HepG2 (cell line): Measurements from ENCODE around the gene ARHGEF4. TPM values are rescaled to one million over a fixed set of nuclear protein-coding genes. Genes with fewer than 3 reads are reported as not detected.

ENCODE experiments used
- ATAC-seq: fragments of 200-7000 bp; cut with Tn5 transposase; 3 replicates; pipeline ENCODE4 v1.9.1; 2020; ENCODE audit warnings: mild to moderate bottlenecking, moderate library complexity
- BruUV-seq: library from RNA; stranded (reverse); fragments of 400-500 nt; replicated peaks from 2 replicates; lab custom pipeline; 2021; lab: Mats Ljungman, UMichigan
- CTCF ChIA-PET: fragments of 300-600 bp; formaldehyde crosslinking; extraction: SDS; loops from one replicate; lab custom pipeline; 2021; ENCODE audit warnings: low total read pairs, inconsistent platforms, low intra/inter-chr PET ratio; lab: Yijun Ruan, JAX
- POLR2A ChIA-PET: fragments of 350-600 bp; sonication (Branson Sonifier 250); formaldehyde crosslinking; loops from one replicate; lab custom pipeline; 2020; ENCODE audit warnings: antibody characterized with exemption, inconsistent platforms; lab: Yijun Ruan, JAX
- DNase-seq: peaks from one replicate; pipeline ENCODE4 v3.0.0-alpha.2; 2015; ENCODE audit warnings: low spot score
- FAIRE-seq: peaks from 3 replicates; lab custom pipeline; 2011; peaks lifted over from hg19 to GRCh38; lab: Jason Lieb, UNC
- H2AFZ ChIP-seq: one replicate; pipeline ENCODE4 v1.6.1; 2011; ENCODE audit warnings: low read length, inconsistent platforms
- H3K27ac ChIP-seq: fragments of 300-600 bp; 3 replicates; pipeline ENCODE4 v1.8.0; 2011; ENCODE audit warnings: mixed run types, mild to moderate bottlenecking, mixed read lengths, low read length, inconsistent platforms; ENCODE audit not compliant: insufficient read depth; ENCODE audit errors: extremely low read length
- H3K27me3 ChIP-seq, 2 experiments: fragments of 200-600 bp in 1 of 2; 2 replicates in 1 of 2; 3 replicates in 1 of 2; pipeline versions ENCODE4 v1.6.0 to v1.8.0; 2011; ENCODE audit warnings: low read length in 2 of 2, mild to moderate bottlenecking in 2 of 2, moderate library complexity in 2 of 2, inconsistent platforms in 1 of 2; ENCODE audit not compliant: insufficient read depth in 2 of 2, control insufficient read depth in 1 of 2
- H3K36me3 ChIP-seq, 2 experiments: fragments of 200-600 bp in 1 of 2; replicated peaks in 1 of 2; 2 replicates in 1 of 2; 3 replicates in 1 of 2; pipeline versions ENCODE4 v1.5.1 to v1.8.0; 2011; ENCODE audit warnings: low read length in 2 of 2, inconsistent platforms in 1 of 2; ENCODE audit not compliant: insufficient read depth in 2 of 2, control insufficient read depth in 1 of 2
- H3K4me1 ChIP-seq: 2 replicates; pipeline ENCODE4 v1.5.1; 2012; ENCODE audit warnings: low read length, inconsistent platforms; ENCODE audit not compliant: insufficient read depth
- H3K4me2 ChIP-seq: 2 replicates; pipeline ENCODE4 v1.6.0; 2011; ENCODE audit warnings: low read depth, low read length, inconsistent platforms
- H3K4me3 ChIP-seq, 3 experiments: fragments of 200-600 bp in 1 of 3; sonication (generic), shearing (Covaris generic) in 1 of 3; replicated peaks in 1 of 3; 2 replicates each; pipeline ENCODE4 v1.5.1; 2011 to 2016; ENCODE audit warnings: low read length in 3 of 3, inconsistent platforms in 2 of 3, low read depth in 2 of 3, mild to moderate bottlenecking in 2 of 3, control low read depth in 1 of 3, mixed read lengths in 1 of 3; ENCODE audit not compliant: insufficient read depth in 1 of 3
- H3K79me2 ChIP-seq: one replicate; pipeline ENCODE4 v1.6.1; 2011; ENCODE audit warnings: low read length, inconsistent platforms; ENCODE audit not compliant: insufficient read depth
- H3K9ac ChIP-seq: 2 replicates; pipeline ENCODE4 v1.6.0; 2011; ENCODE audit warnings: mild to moderate bottlenecking, low read depth, low read length, inconsistent platforms; ENCODE audit not compliant: insufficient read depth
- H3K9me3 ChIP-seq: 2 replicates; pipeline ENCODE4 v1.5.1; 2012; ENCODE audit warnings: mild to moderate bottlenecking, low read length
- H4K20me1 ChIP-seq: 2 replicates; pipeline ENCODE4 v1.6.0; 2011; ENCODE audit warnings: inconsistent platforms, mild to moderate bottlenecking, low read length, moderate library complexity; ENCODE audit not compliant: insufficient read depth
- whole genome bisulfite sequencing: methylation state at CpG from one replicate; pipeline ENCODE4 v1.1.6; 2017; ENCODE audit warnings: low lambda C conversion rate; 5-methylcytosine and 5-hydroxymethylcytosine counted together
- in situ Hi-C: cut with HindIII; loops from 2 replicates; pipeline ENCODE4 v1.10.0; 2017; ENCODE audit warnings: low pct_unique_long_range_greater_than_20kb; ENCODE audit not compliant: extremely low pct_ligation_motif_present
- intact Hi-C: fragments of 100-400 bp; cut with micrococcal nuclease; formaldehyde crosslinking; loops from one replicate; pipeline ENCODE4 v1.10.0; 2022; ENCODE audit not compliant: unreplicated experiment
- polyA plus RNA-seq, 8 experiments: library from polyadenylated mRNA; depleted of rRNA in 3 of 8; stranded (reverse) in 7 of 8; unstranded in 1 of 8; fragments of >200 nt; fragmentation: Illumina TruSeq in 4 of 8; extraction: Trizol in 4 of 8; gene quantifications; 2 replicates each; pipeline versions ENCODE4 v1.2.1 to v1.2.3, GENCODE V29; 2011 to 2016; ENCODE audit warnings: low read depth in 4 of 8, missing spikeins in 1 of 8, mixed read lengths in 1 of 8; ENCODE audit not compliant: insufficient read depth in 1 of 8
- total RNA-seq, 5 experiments: library from RNA; depleted of rRNA; stranded (reverse); fragments of >200 nt; fragmentation: Illumina TruSeq; extraction: Trizol; gene quantifications; 2 replicates each; pipeline ENCODE4 v1.2.3, GENCODE V29; 2016; ENCODE audit warnings: low read depth in 1 of 5
- TF ChIP-seq, protein P1 (sequence below): sonication (generic); formaldehyde crosslinking; IDR thresholded peaks from 2 replicates; pipeline ENCODE4 v1.5.0; 2020; ENCODE audit warnings: mild to moderate bottlenecking, missing genetic modification reagents, moderate library complexity
- TF ChIP-seq, protein P2 (sequence below): sonication (generic); formaldehyde crosslinking; IDR thresholded peaks from 2 replicates; pipeline ENCODE4 v1.5.0; 2020; ENCODE audit warnings: missing genetic modification reagents, mild to moderate bottlenecking, borderline replicate concordance
- TF ChIP-seq, protein P3 (sequence below): sonication (generic); formaldehyde crosslinking; IDR thresholded peaks from 2 replicates; pipeline ENCODE4 v1.5.1; 2020; ENCODE audit warnings: missing genetic modification reagents, mild to moderate bottlenecking, borderline replicate concordance

ARHGEF4 gene
- total and polyA plus RNA-seq, 2 of the 13 experiments (the other 11 are each of a cell fraction or from before 2014, with no cell fraction given): 0.11 to 0.13 TPM

- CTCF ChIA-PET: no interaction called here
- 33% methylated on average over 3 of the region's 8 CpGs for WGBS
- H3K4me1 ChIP-seq: 0 out of 2 replicates have a peak, but pooled peaks cover 5% of the 10 kb centered on the region
- POLR2A ChIA-PET: no interaction called here
- TF ChIP-seq, protein P1, sequence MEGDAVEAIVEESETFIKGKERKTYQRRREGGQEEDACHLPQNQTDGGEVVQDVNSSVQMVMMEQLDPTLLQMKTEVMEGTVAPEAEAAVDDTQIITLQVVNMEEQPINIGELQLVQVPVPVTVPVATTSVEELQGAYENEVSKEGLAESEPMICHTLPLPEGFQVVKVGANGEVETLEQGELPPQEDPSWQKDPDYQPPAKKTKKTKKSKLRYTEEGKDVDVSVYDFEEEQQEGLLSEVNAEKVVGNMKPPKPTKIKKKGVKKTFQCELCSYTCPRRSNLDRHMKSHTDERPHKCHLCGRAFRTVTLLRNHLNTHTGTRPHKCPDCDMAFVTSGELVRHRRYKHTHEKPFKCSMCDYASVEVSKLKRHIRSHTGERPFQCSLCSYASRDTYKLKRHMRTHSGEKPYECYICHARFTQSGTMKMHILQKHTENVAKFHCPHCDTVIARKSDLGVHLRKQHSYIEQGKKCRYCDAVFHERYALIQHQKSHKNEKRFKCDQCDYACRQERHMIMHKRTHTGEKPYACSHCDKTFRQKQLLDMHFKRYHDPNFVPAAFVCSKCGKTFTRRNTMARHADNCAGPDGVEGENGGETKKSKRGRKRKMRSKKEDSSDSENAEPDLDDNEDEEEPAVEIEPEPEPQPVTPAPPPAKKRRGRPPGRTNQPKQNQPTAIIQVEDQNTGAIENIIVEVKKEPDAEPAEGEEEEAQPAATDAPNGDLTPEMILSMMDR (CRISPR knock-in tag): 0 out of 2 replicates have a peak, but pooled peaks have one; percentile 4
- TF ChIP-seq, protein P2, sequence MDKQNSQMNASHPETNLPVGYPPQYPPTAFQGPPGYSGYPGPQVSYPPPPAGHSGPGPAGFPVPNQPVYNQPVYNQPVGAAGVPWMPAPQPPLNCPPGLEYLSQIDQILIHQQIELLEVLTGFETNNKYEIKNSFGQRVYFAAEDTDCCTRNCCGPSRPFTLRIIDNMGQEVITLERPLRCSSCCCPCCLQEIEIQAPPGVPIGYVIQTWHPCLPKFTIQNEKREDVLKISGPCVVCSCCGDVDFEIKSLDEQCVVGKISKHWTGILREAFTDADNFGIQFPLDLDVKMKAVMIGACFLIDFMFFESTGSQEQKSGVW (CRISPR knock-in tag): no peak
- DNase-seq (no peak), ATAC-seq (peak; percentile 9; the same call in 2 of the 3 replicates), FAIRE-seq (no peak)
- peaks cover 10 to 54% of the 10 kb centered on the region in 2 experiments; a peak in 4 of 5 replicates for H3K27me3 ChIP-seq
- no peaks in the 10 kb centered on the region for H3K79me2 ChIP-seq
- no peak overlapping the region for H3K9ac ChIP-seq
- no TSS peak for BruUV-seq
- intact Hi-C loops: no loop called here
- no peak overlapping the region for H3K27ac ChIP-seq
- in situ Hi-C loops: no loop called here
- H4K20me1 ChIP-seq: no peaks in the 10 kb centered on the region
- H3K36me3 ChIP-seq: no peaks in the 10 kb centered on the region
- H3K4me2 ChIP-seq: no peak overlapping the region
- no peak overlapping the region for H2AFZ ChIP-seq
- no peak overlapping the region for H3K4me3 ChIP-seq
- no peaks in the 10 kb centered on the region for H3K9me3 ChIP-seq
These were observed 193.1 kb downstream of the ARHGEF4 start for GRCh38 chr2:131029812-131030211.

DNA sequence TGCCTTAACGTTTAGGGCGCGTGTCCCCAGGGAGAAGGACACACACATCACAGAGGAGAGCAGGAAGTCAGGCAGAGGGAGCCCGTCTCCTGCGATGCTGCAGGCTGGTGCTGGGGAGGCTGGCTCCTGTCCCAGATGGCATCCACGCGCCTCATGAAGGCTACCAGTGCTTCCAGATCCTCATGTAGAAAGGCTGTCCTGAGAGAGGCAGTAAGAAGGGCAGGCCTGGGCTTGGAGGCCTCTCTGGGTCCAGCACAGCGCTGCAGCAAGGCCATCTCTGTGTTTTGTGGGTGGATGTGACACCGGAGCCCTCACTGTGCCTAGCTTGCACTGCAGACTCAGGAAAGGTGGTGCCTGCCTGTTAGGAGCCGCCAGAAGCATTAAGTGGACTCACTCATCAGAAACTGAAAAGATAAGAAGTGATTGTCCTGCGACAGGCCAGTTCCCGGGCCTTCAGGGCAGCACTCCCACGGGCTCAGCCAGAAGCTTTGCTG lies 193.8 kb downstream of the ARHGEF4 start:
- Histone ChIP-seq H3K9ac (no peak overlapping the region), H3K36me3 (no peaks in the 10 kb centered on the region), H3K4me1 (0 out of 2 replicates have a peak, but pooled peaks cover 5% of the 10 kb centered on the region), H3K4me3 (no peak overlapping the region), H3K4me2 (no peak overlapping the region), H3K27ac (no peak overlapping the region), H3K27me3 (peaks cover 12 to 54% of the 10 kb centered on the region in 2 experiments; a peak in 4 of 5 replicates), H3K79me2 (no peaks in the 10 kb centered on the region), H3K9me3 (no peaks in the 10 kb centered on the region)
- FAIRE-seq (no peak), ATAC-seq (peak; percentile 27), DNase-seq (no peak)
- 16% methylated on average over 10 of the region's 13 CpGs for WGBS
- in situ Hi-C loops: no loop called here
- intact Hi-C loops: no loop called here
- CTCF ChIA-PET: no interaction called here
- no TSS peak for BruUV-seq
- POLR2A ChIA-PET: no interaction called here
- TF ChIP-seq, protein P1 (CRISPR knock-in tag): 0 out of 2 replicates have a peak, but pooled peaks have one; percentile 23
- TF ChIP-seq, protein P3, sequence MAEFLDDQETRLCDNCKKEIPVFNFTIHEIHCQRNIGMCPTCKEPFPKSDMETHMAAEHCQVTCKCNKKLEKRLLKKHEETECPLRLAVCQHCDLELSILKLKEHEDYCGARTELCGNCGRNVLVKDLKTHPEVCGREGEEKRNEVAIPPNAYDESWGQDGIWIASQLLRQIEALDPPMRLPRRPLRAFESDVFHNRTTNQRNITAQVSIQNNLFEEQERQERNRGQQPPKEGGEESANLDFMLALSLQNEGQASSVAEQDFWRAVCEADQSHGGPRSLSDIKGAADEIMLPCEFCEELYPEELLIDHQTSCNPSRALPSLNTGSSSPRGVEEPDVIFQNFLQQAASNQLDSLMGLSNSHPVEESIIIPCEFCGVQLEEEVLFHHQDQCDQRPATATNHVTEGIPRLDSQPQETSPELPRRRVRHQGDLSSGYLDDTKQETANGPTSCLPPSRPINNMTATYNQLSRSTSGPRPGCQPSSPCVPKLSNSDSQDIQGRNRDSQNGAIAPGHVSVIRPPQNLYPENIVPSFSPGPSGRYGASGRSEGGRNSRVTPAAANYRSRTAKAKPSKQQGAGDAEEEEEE (CRISPR knock-in tag): no peak
- TF ChIP-seq, all 625 proteins: peak for 1
- no peaks in the 10 kb centered on the region for H4K20me1 ChIP-seq
- H2AFZ ChIP-seq: no peak overlapping the region
